GM12872 (cell line): ENCODE data around the gene ANKFY1.

Experiments
- TF ChIP-seq, protein P1 (sequence below): IDR thresholded peaks from 3 replicates; pipeline ENCODE4 v1.5.1; 2011; ENCODE audit warnings: low read depth, mild to moderate bottlenecking, low read length, moderate library complexity; ENCODE audit not compliant: insufficient read depth

ANKFY1 gene

DNA sequence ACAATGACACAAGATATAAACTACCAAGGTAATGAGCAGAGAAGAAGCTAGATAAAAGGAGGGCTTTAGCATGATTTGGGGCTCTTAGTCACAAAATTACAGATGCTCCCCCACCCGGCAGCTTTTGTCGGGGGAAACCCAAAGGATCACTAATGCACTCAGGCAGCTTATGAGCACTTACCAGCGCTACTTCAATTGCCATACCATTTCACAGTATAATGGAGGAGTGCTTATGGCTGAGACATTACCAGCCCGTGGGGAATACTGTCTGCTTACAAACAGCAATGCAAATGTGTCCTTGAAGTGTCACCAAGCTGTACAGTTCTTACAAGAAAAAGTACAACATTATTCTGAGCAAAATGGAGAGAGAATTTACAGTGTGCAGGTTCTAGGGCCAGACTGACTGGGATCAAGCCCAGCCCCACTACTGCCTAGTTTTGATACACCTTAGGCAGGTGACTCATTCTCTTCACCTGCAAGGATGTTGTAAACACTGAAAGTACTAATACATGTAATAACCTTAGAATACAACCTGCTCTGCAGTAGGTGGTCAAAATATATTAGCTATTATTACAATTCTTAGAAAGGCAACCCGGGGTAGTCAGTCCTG, 16.3 kb downstream of the ANKFY1 start:
- TF ChIP-seq, protein P1, sequence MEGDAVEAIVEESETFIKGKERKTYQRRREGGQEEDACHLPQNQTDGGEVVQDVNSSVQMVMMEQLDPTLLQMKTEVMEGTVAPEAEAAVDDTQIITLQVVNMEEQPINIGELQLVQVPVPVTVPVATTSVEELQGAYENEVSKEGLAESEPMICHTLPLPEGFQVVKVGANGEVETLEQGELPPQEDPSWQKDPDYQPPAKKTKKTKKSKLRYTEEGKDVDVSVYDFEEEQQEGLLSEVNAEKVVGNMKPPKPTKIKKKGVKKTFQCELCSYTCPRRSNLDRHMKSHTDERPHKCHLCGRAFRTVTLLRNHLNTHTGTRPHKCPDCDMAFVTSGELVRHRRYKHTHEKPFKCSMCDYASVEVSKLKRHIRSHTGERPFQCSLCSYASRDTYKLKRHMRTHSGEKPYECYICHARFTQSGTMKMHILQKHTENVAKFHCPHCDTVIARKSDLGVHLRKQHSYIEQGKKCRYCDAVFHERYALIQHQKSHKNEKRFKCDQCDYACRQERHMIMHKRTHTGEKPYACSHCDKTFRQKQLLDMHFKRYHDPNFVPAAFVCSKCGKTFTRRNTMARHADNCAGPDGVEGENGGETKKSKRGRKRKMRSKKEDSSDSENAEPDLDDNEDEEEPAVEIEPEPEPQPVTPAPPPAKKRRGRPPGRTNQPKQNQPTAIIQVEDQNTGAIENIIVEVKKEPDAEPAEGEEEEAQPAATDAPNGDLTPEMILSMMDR, result no peak

DNA sequence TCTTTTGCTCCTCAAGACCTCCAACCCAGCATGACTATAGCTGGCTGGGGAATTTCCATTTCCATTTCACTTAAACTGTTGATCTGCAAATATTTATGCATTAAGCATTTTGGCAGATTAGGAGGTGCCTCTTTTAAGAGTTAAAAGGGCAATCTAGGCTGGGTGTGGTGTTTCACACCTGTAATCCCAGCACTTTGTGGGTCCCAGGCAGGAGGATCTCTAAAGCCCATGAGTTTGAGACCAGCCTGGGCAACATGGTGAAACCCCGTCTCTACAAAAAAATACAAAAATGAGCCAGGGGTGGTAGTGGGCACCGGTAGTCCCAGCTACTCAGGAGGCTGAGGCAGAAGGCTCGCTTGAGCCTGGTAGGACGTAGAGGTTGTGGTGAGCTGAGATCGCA, 17.1 kb downstream of the ANKFY1 start:
- TF ChIP-seq, protein P1, result no peak

- TF ChIP-seq, protein P1, result no peak
Observed at GRCh38 chr17:4241535-4241934, 22.2 kb downstream of the ANKFY1 start.

- TF ChIP-seq, protein P1, result no peak
Observed at GRCh38 chr17:4236456-4236855, 27.3 kb downstream of the ANKFY1 start.

GRCh38 chr17:4235372-4236279, 28.2 kb downstream of the ANKFY1 start:
- TF ChIP-seq, protein P1, result no peak

DNA sequence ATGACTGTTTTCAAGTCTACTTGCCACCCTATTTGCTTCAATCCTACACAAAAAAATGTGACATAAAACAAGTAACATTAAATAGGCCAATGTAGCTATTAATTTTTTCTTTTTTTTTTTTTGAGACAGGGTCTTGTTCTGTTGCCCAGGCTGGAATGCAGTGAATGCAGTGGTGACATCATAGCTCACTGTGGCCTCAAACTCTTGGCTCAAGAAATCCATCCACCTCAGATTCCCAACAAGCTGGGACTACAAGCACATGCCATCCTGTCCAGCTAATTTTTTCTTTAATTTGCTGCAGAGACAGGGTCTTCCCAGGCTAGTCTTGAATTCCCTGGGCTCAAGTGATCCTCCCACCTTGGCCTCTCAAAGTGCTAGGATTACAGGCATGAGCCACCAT, 29.4 kb downstream of the ANKFY1 start:
- TF ChIP-seq, protein P1, result no peak

- TF ChIP-seq, protein P1, result no peak
Observed at GRCh38 chr17:4233668-4234258, 30.0 kb downstream of the ANKFY1 start.
